NT2/D1 (cell line): ENCODE measurements around the gene ACOX3.
A peak's percentile ranks its signal among the peaks of the same experiment; 100 is the strongest.

ENCODE experiments used
- DNase-seq: peaks from one replicate; pipeline ENCODE4 v3.0.0-alpha.2; 2011; ENCODE audit warnings: low read depth, low spot score
- H3K27me3 ChIP-seq: 2 replicates; pipeline ENCODE4 v1.6.0; 2011; ENCODE audit warnings: mild to moderate bottlenecking; ENCODE audit not compliant: insufficient read length, insufficient read depth
- H3K36me3 ChIP-seq: 2 replicates; pipeline ENCODE4 v1.6.1; 2011; ENCODE audit warnings: mild to moderate bottlenecking, low read length, mixed read lengths; ENCODE audit not compliant: insufficient read depth, insufficient read length
- H3K4me1 ChIP-seq: 2 replicates; pipeline ENCODE4 v1.5.1; 2011; ENCODE audit not compliant: insufficient read depth, insufficient read length
- H3K4me3 ChIP-seq: 2 replicates; pipeline ENCODE4 v1.5.1; 2011; ENCODE audit warnings: low read depth; ENCODE audit not compliant: insufficient read length
- H3K9ac ChIP-seq: 2 replicates; pipeline ENCODE4 v1.6.0; 2011; ENCODE audit warnings: low read depth; ENCODE audit not compliant: insufficient read length
- H3K9me3 ChIP-seq: 2 replicates; pipeline ENCODE4 v1.5.1; 2011; ENCODE audit warnings: mild to moderate bottlenecking, low read length; ENCODE audit not compliant: insufficient read depth
- SUZ12 ChIP-seq: IDR thresholded peaks from 2 replicates; pipeline ENCODE4 v1.6.1; 2011; ENCODE audit not compliant: insufficient read length, insufficient read depth; ENCODE audit errors: extremely low read depth
- YY1 ChIP-seq: IDR thresholded peaks from 2 replicates; pipeline ENCODE4 v1.6.1; 2011; ENCODE audit not compliant: insufficient read length, insufficient read depth
- ZNF274 ChIP-seq: IDR thresholded peaks from 2 replicates; pipeline ENCODE4 v1.6.1; 2011; ENCODE audit warnings: mild to moderate bottlenecking, low read depth, low read length

The ACOX3 gene

DNA sequence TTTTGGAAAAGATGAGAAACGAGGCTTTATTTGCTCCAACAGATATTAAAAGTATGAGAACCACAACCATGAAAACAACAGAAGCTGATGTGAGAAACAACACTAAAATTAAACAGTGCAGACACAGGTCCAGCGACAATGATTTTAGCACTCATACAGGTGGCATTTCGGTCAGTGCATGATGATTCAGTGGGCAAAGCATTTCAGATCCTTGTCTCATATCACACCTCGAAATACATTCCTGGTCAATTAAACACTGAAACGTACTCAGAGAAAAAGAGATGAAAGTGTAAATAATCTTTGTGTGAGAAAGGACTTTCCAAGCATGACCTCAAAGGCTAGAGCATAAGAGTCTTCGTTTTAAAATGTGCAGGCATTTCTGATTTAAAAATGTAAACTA lies 85.2 kb downstream of the ACOX3 start:
- H3K9ac ChIP-seq = no peak overlapping the region
- DNase-seq = no peak

DNA sequence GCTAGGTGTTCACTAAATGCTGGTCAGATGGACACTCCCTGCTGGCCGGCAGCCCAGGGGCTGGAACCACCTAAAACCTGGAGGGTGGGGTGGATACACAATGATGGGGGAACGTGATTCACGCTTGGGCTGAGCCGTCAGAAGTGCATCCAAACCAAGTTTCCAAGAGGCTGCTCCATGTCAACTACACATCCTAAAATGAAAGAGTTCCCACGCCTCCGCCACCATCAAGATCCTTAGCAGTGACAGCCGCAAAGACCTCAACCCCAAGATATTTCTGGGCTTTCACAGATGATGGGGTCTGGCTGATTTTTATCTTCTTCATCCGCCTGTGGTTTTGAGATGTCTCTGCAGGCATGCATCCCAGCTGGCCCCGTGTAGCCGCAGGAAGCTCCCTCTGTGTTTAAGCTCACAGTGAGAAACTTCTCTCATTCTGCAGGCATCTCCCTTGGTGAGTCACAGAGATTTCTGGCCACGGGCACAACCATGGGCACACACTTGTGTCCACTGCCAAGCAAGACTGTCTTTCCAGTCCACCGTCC lies 86.5 kb downstream of the ACOX3 start:
- DNase-seq = no peak
- TF ChIP-seq SUZ12 (no peak), YY1 (no peak), ZNF274 (no peak)
- H3K4me1 ChIP-seq = peaks cover 34% of the 10 kb centered on the region
- H3K4me3 ChIP-seq = no peak overlapping the region
- no peak overlapping the region for H3K9ac ChIP-seq
- H3K9me3 ChIP-seq = peaks cover 4% of the 10 kb centered on the region; the same call in 1 of the 2 replicates
- peaks cover 6% of the 10 kb centered on the region for H3K27me3 ChIP-seq
- no peaks in the 10 kb centered on the region for H3K36me3 ChIP-seq

More for the DNA sequence above, 85.2 kb downstream of the ACOX3 start:
- no peak overlapping the region for H3K4me3 ChIP-seq
- peaks cover 6% of the 10 kb centered on the region for H3K27me3 ChIP-seq
- peaks cover 4% of the 10 kb centered on the region; the same call in 1 of the 2 replicates for H3K9me3 ChIP-seq
- H3K36me3 ChIP-seq = no peaks in the 10 kb centered on the region
- H3K4me1 ChIP-seq = peaks cover 28% of the 10 kb centered on the region
- TF ChIP-seq YY1 (no peak), SUZ12 (no peak), ZNF274 (no peak)

GRCh38 chr4:8353158-8353669 lies 87.3 kb downstream of the ACOX3 start:
- Histone ChIP-seq H3K4me1 (peaks cover 32% of the 10 kb centered on the region), H3K9ac (no peak overlapping the region), H3K4me3 (no peak overlapping the region), H3K36me3 (no peaks in the 10 kb centered on the region), H3K9me3 (peaks cover 4% of the 10 kb centered on the region; the same call in 1 of the 2 replicates), H3K27me3 (peaks cover 6% of the 10 kb centered on the region)
- TF ChIP-seq SUZ12 (no peak), YY1 (no peak), ZNF274 (no peak)
- DNase-seq = no peak

DNA sequence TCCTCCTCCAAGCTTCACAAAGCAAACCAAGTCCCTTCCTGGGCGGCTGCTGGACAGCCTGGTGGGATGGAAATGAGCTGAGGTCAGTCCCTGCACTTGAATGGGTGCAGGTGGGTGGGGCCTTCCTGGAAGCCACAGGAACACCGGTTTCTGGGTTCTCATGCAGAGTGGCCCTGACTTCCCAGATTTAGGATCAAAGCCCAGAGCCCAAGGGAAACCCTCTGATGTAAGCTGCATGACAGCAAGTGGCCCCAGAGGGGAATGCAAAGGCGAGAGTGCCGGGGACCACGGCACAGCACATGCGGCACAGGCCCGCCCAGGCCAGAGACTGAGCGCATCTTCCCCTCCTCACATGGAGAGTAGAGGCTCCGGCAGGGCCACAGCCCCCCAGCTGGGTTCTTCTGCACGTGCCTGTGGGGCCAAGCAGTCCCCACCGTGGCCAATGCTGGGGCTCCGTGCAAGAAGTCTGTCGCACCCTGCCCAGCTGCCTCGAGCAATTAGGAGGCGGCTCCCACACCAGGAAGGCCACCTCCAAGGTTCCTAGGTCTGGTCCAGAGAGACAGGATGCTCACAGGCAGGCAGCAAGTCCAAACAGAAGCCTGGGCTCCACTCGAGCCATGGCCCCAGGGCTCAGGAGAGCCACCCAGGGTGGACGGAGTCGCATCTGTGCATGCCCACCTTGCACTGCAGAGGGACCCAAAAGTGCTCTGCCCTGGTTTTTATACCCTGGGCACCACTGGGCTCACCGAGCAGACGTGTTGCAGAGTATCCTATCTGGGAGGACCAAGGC lies 88.0 kb downstream of the ACOX3 start:
- peaks cover 6% of the 10 kb centered on the region for H3K27me3 ChIP-seq
- no peak for DNase-seq
- peaks cover 32% of the 10 kb centered on the region for H3K4me1 ChIP-seq
- TF ChIP-seq ZNF274 (no peak), SUZ12 (no peak), YY1 (no peak)
- no peak overlapping the region for H3K4me3 ChIP-seq
- H3K9ac ChIP-seq = peak overlapping the region; percentile 2
- peaks cover 4% of the 10 kb centered on the region; the same call in 1 of the 2 replicates for H3K9me3 ChIP-seq
- no peaks in the 10 kb centered on the region for H3K36me3 ChIP-seq

GRCh38 chr4:8351931-8352367 lies 88.6 kb downstream of the ACOX3 start:
- TF ChIP-seq ZNF274 (no peak), YY1 (no peak), SUZ12 (no peak)
- peaks cover 5% of the 10 kb centered on the region for H3K27me3 ChIP-seq
- peaks cover 29% of the 10 kb centered on the region for H3K4me1 ChIP-seq
- no peaks in the 10 kb centered on the region for H3K36me3 ChIP-seq
- no peak overlapping the region for H3K4me3 ChIP-seq
- peaks cover 4% of the 10 kb centered on the region; the same call in 1 of the 2 replicates for H3K9me3 ChIP-seq
- no peak for DNase-seq
- H3K9ac ChIP-seq = peak overlapping the region; percentile 2

DNA sequence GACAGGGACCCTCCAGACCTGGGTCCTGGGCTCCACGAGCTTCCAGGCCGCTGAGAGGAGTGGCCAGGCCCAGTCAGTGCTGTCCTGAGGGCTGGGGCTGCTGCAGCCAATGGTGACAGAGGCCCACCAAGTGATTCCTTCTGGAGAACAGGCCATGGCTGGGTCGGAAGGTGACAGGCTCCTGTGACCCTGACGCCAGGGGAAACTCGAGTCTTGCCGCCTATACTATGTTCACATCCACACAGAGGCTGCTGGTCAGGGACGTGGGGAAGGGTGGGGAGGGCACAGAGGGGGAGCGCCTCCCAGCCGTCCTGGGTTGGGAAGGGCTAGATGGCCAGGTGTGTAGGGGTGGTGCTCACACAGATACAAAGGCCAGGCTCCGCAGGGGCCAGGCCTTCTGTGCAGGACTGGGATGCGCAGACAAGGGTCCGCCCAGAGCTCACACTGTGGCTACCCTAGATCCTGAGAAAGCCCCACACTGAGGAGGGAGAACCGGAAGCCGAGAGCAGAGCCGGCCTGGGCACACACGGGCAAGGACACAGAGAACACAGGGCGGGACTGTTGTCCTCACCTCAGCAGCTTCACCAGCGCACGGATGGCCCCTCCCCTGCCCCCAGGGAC lies 89.6 kb downstream of the ACOX3 start:
- no peak overlapping the region for H3K4me3 ChIP-seq
- H3K9ac ChIP-seq = no peak overlapping the region
- H3K4me1 ChIP-seq = peaks cover 27% of the 10 kb centered on the region
- TF ChIP-seq SUZ12 = no peak
- no peak for TF ChIP-seq ZNF274
- DNase-seq = no peak
- peaks cover 4% of the 10 kb centered on the region; the same call in 1 of the 2 replicates for H3K9me3 ChIP-seq
- no peaks in the 10 kb centered on the region for H3K27me3 ChIP-seq
- no peaks in the 10 kb centered on the region for H3K36me3 ChIP-seq

DNA sequence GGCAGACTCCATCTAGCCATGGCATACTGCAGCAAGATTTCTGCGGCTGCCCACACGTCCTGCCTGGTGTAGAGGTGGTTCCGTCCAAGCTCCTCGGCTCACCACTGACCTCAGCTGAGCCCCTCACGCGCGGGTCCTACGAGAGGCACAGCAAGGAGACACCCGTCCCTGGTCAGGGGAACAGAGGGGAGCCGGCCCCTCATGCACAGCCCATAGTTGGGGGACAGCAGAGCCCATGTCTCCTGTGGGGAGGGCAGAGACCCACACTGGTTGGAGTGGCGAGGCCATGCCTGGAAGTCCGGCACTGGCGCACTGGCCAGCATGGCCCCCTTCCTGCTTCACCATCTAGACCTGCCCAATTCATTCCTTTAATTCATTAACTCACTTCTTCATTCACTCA lies 90.2 kb downstream of the ACOX3 start:
- H3K27me3 ChIP-seq = no peaks in the 10 kb centered on the region
- no peak for DNase-seq
- no peak overlapping the region for H3K9ac ChIP-seq
- TF ChIP-seq SUZ12 = no peak
- no peak for TF ChIP-seq ZNF274
- TF ChIP-seq YY1 = no peak
- peaks cover 4% of the 10 kb centered on the region; the same call in 1 of the 2 replicates for H3K9me3 ChIP-seq
- H3K4me3 ChIP-seq = no peak overlapping the region
- H3K4me1 ChIP-seq = peaks cover 27% of the 10 kb centered on the region
- H3K36me3 ChIP-seq = no peaks in the 10 kb centered on the region
